Occipital lobe (tissue), 2 donors: ENCODE data around the gene C1QTNF4. TPM values are rescaled to one million over a fixed set of nuclear protein-coding genes. Genes with fewer than 3 reads are reported as not detected.
"Not testable (repeated sequence)": the region's sequence is repeated elsewhere in the genome, so short reads cannot be mapped to it uniquely, and the experiment has no call there.

Source experiments
- DNase-seq: peaks from one replicate; lab custom pipeline; 2025; lab: John Stamatoyannopoulos, UW
- total RNA-seq: library from RNA; depleted of rRNA; stranded (reverse); fragments of >200 nt; gene quantifications from one replicate; pipeline ENCODE4 v1.2.3, GENCODE V29; 2014

Gene C1QTNF4
- total RNA-seq, 1 donor from 2014 or later = 16.7 TPM

GRCh38 chr11:47566149-47566698 is 28.0 kb downstream of the C1QTNF4 start:
- no peak for DNase-seq

- no peak for DNase-seq
These were observed 28.7 kb downstream of the C1QTNF4 start, which contains the start of gene PTPMT1 for GRCh38 chr11:47565340-47566148. Gene PTPMT1 (plus strand): TSS chr11:47565599. CDS start chr11:47565623, 24 bp downstream.

GRCh38 chr11:47564933-47565339 is 29.3 kb downstream of the C1QTNF4 start:
- DNase-seq = no peak

- not testable (repeated sequence) for DNase-seq
These were observed 29.8 kb downstream of the C1QTNF4 start for GRCh38 chr11:47564366-47564765.

- DNase-seq = not testable (repeated sequence)
These were observed 31.8 kb downstream of the C1QTNF4 start for GRCh38 chr11:47562393-47562792.

GRCh38 chr11:47560426-47560825 is 33.8 kb downstream of the C1QTNF4 start:
- no peak for DNase-seq

GRCh38 chr11:47558695-47559094 is 35.5 kb downstream of the C1QTNF4 start:
- DNase-seq = no peak

GRCh38 chr11:47557004-47557403 is 37.2 kb downstream of the C1QTNF4 start:
- DNase-seq = not testable (repeated sequence)

GRCh38 chr11:47553406-47553743 is 40.8 kb downstream of the C1QTNF4 start:
- no peak for DNase-seq

- peak; percentile 80 for DNase-seq
These were observed 41.4 kb downstream of the C1QTNF4 start, which contains the start of gene CELF1 for GRCh38 chr11:47552566-47553405. Gene CELF1 (minus strand): TSS chr11:47553132. CDS start chr11:47499523, 53,609 bp downstream.

- DNase-seq = no peak
These were observed 42.1 kb downstream of the C1QTNF4 start for GRCh38 chr11:47552056-47552565.

- DNase-seq = no peak
These were observed 43.1 kb downstream of the C1QTNF4 start for GRCh38 chr11:47551086-47551485.

- no peak for DNase-seq
These were observed 43.7 kb downstream of the C1QTNF4 start for GRCh38 chr11:47550288-47551047.

GRCh38 chr11:47546274-47546673 is 47.9 kb downstream of the C1QTNF4 start:
- DNase-seq = not testable (repeated sequence)

GRCh38 chr11:47545298-47545697 is 48.9 kb downstream of the C1QTNF4 start:
- DNase-seq = no peak

GRCh38 chr11:47541070-47541469 is 53.1 kb downstream of the C1QTNF4 start:
- no peak for DNase-seq

- no peak for DNase-seq
These were observed 54.6 kb downstream of the C1QTNF4 start for GRCh38 chr11:47539681-47540039.
